HG03378 (cell line): Measurements from ENCODE around the gene IL17B.

Experiments
- ATAC-seq: cut with Tn5 transposase; IDR thresholded peaks from one replicate; pipeline ENCODE4 v1.9.1; 2021; ENCODE audit warnings: mild to moderate bottlenecking, moderate library complexity; ENCODE audit not compliant: unreplicated experiment

The IL17B gene

GRCh38 chr5:149325894-149326293, 53.2 kb downstream of the IL17B start:
- no peak for ATAC-seq

GRCh38 chr5:149325166-149325735, 53.8 kb downstream of the IL17B start:
- no peak for ATAC-seq

GRCh38 chr5:149324641-149325040, 54.5 kb downstream of the IL17B start:
- ATAC-seq = no peak
